Gastrocnemius medialis (tissue), 4 donors: ENCODE results near the gene SLC5A12.

Source experiments
- CTCF ChIP-seq, 5 experiments: fragments of 450-650 bp in 3 of 5; fragments of 200-600 bp in 2 of 5; sonication (generic) in 2 of 5; IDR thresholded peaks in 4 of 5; conservative IDR thresholded peaks in 1 of 5; 1 replicate in 4 of 5; 2 replicates in 1 of 5; pipeline ENCODE4 v1.5.1; 2016 to 2019; ENCODE audit warnings: antibody characterized with exemption in 5 of 5, mild to moderate bottlenecking in 3 of 5, moderate library complexity in 3 of 5
- POLR2A ChIP-seq, 2 donors: fragments of 450-650 bp; IDR thresholded peaks; one replicate each; pipeline ENCODE4 v1.6.1; 2017; ENCODE audit warnings: antibody characterized with exemption in 2 of 2, mild to moderate bottlenecking in 2 of 2, moderate library complexity in 2 of 2

GRCh38 chr11:26704249-26704648 is 17.6 kb downstream of the SLC5A12 start:
- TF ChIP-seq CTCF (IDR thresholded peaks at IDR 0.05 in 4 of 5, conservative IDR thresholded peaks at IDR 0.05 in 1 of 5) (no peak), POLR2A (IDR thresholded peaks at IDR 0.05) (no peak)
